Left lung (tissue), 10 donors: Measurements from ENCODE around the gene TNP2. TPM values are rescaled to one million over a fixed set of nuclear protein-coding genes. Genes with fewer than 3 reads are reported as not detected.

Source experiments
- ATAC-seq: fragments of 200-7000 bp; cut with Tn5 transposase; one replicate; pipeline ENCODE4 v1.9.1; 2020; ENCODE audit warnings: moderate library complexity
- DNase-seq, 4 donors: peaks; one replicate each; pipeline ENCODE4 v3.0.0-alpha.2; 2013 to 2020
- H3K27ac ChIP-seq, 2 donors: fragments of 200-600 bp; sonication (generic) in 1 of 2; one replicate each; pipeline versions ENCODE4 v1.5.0 to v1.8.0; 2020 to 2021
- H3K27me3 ChIP-seq, 2 donors: fragments of 200-600 bp; sonication (generic) in 1 of 2; one replicate each; pipeline versions ENCODE4 v1.5.0 to v1.8.0; 2020 to 2021
- H3K36me3 ChIP-seq, 2 donors: fragments of 200-600 bp; sonication (generic) in 1 of 2; one replicate each; pipeline versions ENCODE4 v1.5.0 to v1.8.0; 2020 to 2021
- H3K4me1 ChIP-seq, 2 donors: fragments of 200-600 bp; one replicate each; pipeline ENCODE4 v1.8.0; 2021
- H3K4me3 ChIP-seq, 2 donors: fragments of 200-600 bp; sonication (generic) in 1 of 2; one replicate each; pipeline versions ENCODE4 v1.5.0 to v1.8.0; 2020 to 2021; ENCODE audit warnings: mild to moderate bottlenecking in 1 of 2
- H3K9me3 ChIP-seq, 2 donors: fragments of 200-600 bp; sonication (generic) in 1 of 2; one replicate each; pipeline versions ENCODE4 v1.5.0 to v1.8.0; 2020 to 2021
- intact Hi-C, 2 donors: fragments of 100-400 bp; cut with DNase I; formaldehyde crosslinking; loops; one replicate each; pipeline versions ENCODE4 v1.11.2 to v1.14.2; 2022
- polyA plus RNA-seq, 6 donors: library from polyadenylated mRNA; unstranded; fragments of 120-200 nt; gene quantifications; one replicate each; pipeline ENCODE4 v1.2.1, GENCODE V29; 2013; ENCODE audit not compliant: insufficient read length in 6 of 6
- total RNA-seq, 2 donors: library from RNA; stranded (reverse); fragmentation: NEBNext Ultra II Directional; extraction: Animal tissue kit (Norgen Biotek cat#: 25700); gene quantifications; one replicate each; pipeline ENCODE4 v1.2.1, GENCODE V29; 2021
- TF ChIP-seq, protein P1 (sequence below), 2 donors: fragments of 200-600 bp; sonication (generic) in 1 of 2; IDR thresholded peaks; one replicate each; pipeline versions ENCODE4 v1.5.0 to v1.8.0; 2021; ENCODE audit warnings: antibody characterized with exemption in 2 of 2
- donor health status: DM: no; HTN: yes; CAD: no.
- donor health status: DM: no; HTN: no; CAD: no.

Gene TNP2
- total and polyA plus RNA-seq, 8 donors: not detected

DNA sequence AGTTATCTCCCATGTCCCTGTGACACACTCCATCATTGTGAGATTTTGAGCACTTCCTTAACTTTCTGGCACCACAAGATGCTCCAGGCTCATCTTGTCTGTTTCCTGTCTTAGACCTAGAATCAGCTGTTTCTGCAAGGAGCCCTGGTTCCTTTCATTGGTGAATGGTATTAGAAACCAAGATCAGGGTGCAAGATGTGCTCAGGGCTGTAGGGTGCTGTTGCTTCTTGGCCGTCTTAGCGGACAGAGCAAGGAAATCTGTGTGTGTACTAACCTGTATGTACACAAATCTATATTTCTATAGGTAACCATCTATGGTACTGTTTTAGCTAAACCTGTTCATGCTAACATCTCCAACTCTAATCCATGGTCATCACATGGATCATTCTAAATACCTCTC is 20.1 kb upstream of the TNP2 start:
- no peaks in the 10 kb centered on the region for H3K27me3 ChIP-seq
- no peak for DNase-seq
- TF ChIP-seq, protein P1, sequence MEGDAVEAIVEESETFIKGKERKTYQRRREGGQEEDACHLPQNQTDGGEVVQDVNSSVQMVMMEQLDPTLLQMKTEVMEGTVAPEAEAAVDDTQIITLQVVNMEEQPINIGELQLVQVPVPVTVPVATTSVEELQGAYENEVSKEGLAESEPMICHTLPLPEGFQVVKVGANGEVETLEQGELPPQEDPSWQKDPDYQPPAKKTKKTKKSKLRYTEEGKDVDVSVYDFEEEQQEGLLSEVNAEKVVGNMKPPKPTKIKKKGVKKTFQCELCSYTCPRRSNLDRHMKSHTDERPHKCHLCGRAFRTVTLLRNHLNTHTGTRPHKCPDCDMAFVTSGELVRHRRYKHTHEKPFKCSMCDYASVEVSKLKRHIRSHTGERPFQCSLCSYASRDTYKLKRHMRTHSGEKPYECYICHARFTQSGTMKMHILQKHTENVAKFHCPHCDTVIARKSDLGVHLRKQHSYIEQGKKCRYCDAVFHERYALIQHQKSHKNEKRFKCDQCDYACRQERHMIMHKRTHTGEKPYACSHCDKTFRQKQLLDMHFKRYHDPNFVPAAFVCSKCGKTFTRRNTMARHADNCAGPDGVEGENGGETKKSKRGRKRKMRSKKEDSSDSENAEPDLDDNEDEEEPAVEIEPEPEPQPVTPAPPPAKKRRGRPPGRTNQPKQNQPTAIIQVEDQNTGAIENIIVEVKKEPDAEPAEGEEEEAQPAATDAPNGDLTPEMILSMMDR (IDR thresholded peaks at IDR 0.05): no peak
- no peak overlapping the region for H3K27ac ChIP-seq
- no peaks in the 10 kb centered on the region for H3K4me1 ChIP-seq
- H3K36me3 ChIP-seq: no peaks in the 10 kb centered on the region
- no peaks in the 10 kb centered on the region for H3K9me3 ChIP-seq
- no peak for ATAC-seq
- intact Hi-C loops: no loop called here
- no peak overlapping the region for H3K4me3 ChIP-seq

- peaks cover 0 to 4% of the 10 kb centered on the region in 2 donors for H3K4me1 ChIP-seq
- no peaks in the 10 kb centered on the region for H3K9me3 ChIP-seq
- ATAC-seq (no peak), DNase-seq (no peak)
- intact Hi-C loops: no loop called here
- TF ChIP-seq, protein P1 (IDR thresholded peaks at IDR 0.05): no peak
- no peak overlapping the region for H3K4me3 ChIP-seq
- no peak overlapping the region for H3K27ac ChIP-seq
- no peaks in the 10 kb centered on the region for H3K27me3 ChIP-seq
- H3K36me3 ChIP-seq: no peaks in the 10 kb centered on the region
These were observed 16.7 kb upstream of the TNP2 start for GRCh38 chr16:11285842-11286241.

GRCh38 chr16:11283820-11284248 is 14.7 kb upstream of the TNP2 start:
- TF ChIP-seq, protein P1 (IDR thresholded peaks at IDR 0.05): no peak
- H3K36me3 ChIP-seq: no peaks in the 10 kb centered on the region
- H3K4me1 ChIP-seq: peaks cover 4% of the 10 kb centered on the region in 2 donors
- H3K27me3 ChIP-seq: no peaks in the 10 kb centered on the region
- no peaks in the 10 kb centered on the region for H3K9me3 ChIP-seq
- intact Hi-C loops: no loop called here
- H3K27ac ChIP-seq: no peak overlapping the region
- DNase-seq (no peak), ATAC-seq (peak; percentile 29)
- H3K4me3 ChIP-seq: no peak overlapping the region

DNA sequence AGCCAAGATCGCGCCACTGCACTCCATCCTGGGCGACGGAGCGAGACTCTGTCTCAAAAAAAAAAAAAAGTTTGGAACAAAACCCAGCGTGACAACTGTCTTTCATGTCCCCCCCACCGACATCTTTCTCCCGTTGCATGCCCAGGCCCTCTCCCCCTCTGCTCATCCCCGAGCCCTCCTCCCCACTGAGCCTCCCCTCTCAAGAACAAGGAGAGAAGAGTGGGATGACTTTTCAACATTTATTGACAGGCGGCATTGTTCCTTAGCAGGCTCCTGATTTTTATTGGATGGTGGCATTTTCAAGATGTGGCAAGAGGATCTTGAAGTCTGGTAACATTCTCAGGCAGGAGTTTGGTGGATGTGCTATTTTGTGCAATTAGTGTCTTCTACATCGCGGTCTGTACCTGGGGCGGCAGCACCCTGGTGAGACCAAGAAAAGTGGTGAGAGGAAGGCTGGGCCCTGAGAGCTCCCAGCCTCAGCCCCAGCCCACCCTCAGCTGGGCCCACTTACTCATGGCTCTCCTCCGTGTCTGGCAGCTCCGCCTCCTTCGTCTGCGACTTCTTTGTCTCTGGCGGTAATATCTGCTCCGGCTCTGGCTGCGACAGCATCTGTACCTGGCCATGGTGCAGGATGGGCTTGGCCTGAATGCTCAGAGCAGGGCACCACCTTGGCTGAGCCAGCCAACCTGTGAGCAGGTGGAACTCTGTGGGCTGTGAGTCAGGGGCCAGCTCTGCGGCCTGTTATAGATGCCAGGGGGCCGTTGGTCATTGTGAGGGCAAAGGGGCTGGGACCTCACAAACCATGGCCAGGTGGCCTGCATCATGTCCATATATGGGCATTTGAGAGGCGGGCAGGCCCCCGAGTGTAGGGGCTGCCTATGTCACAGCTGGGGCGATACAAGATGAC is 11.7 kb upstream of the TNP2 start, which contains the start of gene PRM1:
Gene PRM1 (minus strand): TSS at position 715 of the 907 bp plus-strand sequence. CDS start 92 bp downstream, at position 623.
- DNase-seq: no peak
- no peak within 1 kb of the TSS for H3K4me3 ChIP-seq
- peaks cover 4% of the 10 kb centered on the region in 2 donors for H3K4me1 ChIP-seq
- no peak within 1 kb of the TSS for H3K27ac ChIP-seq
- ATAC-seq: no peak
- no peaks in the 10 kb centered on the region for H3K36me3 ChIP-seq
- H3K27me3 ChIP-seq: no peaks in the 10 kb centered on the region
- intact Hi-C loops: no loop called here
- H3K9me3 ChIP-seq: no peaks in the 10 kb centered on the region
- TF ChIP-seq, protein P1 (IDR thresholded peaks at IDR 0.05): no peak
